ENCODE measurements around the gene CASK.

DNA sequence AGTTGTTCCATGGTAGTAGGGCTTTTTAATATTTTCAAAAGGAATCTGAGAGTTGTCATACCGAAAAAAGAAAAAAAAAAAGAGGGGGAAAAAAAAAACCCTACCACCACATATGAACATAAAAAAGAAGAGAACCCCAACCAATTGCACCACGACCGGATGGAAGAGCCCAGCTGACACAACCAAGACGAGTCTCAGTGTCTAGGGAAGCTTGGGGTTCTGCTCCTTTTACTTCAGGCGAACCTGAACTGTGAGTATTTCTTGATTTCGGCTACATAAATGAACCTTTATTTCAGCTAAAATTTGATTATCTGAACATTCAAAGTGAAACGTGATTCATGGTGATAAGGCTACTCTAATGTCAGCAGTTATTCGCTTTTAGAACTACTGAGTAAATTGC lies 234.5 kb downstream of the CASK start, which contains the start of gene GPR34:
- TF ChIP-seq EZH2phosphoT487 (IDR thresholded peaks at IDR 0.05; ENCODE audit: low read length) = no peak
- TF ChIP-seq, protein P1, sequence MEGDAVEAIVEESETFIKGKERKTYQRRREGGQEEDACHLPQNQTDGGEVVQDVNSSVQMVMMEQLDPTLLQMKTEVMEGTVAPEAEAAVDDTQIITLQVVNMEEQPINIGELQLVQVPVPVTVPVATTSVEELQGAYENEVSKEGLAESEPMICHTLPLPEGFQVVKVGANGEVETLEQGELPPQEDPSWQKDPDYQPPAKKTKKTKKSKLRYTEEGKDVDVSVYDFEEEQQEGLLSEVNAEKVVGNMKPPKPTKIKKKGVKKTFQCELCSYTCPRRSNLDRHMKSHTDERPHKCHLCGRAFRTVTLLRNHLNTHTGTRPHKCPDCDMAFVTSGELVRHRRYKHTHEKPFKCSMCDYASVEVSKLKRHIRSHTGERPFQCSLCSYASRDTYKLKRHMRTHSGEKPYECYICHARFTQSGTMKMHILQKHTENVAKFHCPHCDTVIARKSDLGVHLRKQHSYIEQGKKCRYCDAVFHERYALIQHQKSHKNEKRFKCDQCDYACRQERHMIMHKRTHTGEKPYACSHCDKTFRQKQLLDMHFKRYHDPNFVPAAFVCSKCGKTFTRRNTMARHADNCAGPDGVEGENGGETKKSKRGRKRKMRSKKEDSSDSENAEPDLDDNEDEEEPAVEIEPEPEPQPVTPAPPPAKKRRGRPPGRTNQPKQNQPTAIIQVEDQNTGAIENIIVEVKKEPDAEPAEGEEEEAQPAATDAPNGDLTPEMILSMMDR (IDR thresholded peaks at IDR 0.05; ENCODE audit: low read length) = no peak
- TF ChIP-seq EZH2 (optimal IDR thresholded peaks at IDR 0.05; ENCODE audit: low read depth, low read length) = no peak
